C4-2B (cell line): Measurements from ENCODE around the gene HAUS3.

Experiments
- H3K27ac ChIP-seq: fragments of 450-650 bp; 2 replicates; pipeline ENCODE4 v1.5.1; 2017
- ZFX ChIP-seq: fragments of 450-650 bp; IDR thresholded peaks from 2 replicates; pipeline ENCODE4 v1.6.1; 2017
- TF ChIP-seq, protein P1 (sequence below): fragments of 450-650 bp; conservative IDR thresholded peaks from 2 replicates; pipeline ENCODE4 v1.5.1; 2017; ENCODE audit warnings: mild to moderate bottlenecking

HAUS3 gene

DNA sequence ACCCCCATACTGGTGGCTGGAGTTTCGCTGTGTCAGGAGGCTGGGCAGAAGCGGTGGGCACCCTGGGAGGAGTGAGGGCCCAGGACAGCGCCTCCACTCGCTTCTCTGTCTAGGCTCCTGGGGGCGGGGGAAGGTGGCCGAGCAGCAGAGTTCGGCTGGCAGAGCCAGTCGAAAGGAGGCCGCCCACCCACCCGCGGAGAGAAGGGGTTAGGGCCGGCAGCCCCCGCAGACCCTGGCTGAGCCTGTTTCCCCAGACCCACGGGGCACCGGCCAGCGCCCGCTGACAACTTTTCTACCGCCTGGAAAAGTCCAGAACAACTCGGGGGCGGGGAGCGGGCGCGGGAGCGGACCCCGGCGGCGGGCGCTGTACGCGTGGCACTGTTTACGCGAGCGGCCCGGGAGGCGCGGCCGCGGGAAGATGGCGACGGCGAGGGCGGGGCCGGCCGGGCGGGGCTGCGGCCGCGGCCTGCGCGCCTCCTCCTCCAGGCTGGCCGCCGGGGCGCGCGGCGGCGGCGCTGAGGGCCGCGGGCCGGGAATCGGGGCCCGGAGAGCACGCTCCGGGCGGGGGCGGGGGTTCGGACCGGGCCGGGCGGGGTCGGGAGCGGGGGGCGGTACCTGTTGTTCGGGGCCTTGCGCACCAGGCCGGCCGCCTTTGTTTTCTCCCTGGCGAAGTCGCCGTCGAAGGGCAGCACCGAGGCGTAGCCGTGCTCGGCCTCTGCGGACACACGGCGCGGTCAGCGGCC is 19.4 kb upstream of the HAUS3 start:
- TF ChIP-seq ZFX, result peak; percentile 72; the same call in 1 of the 2 replicates
- TF ChIP-seq, protein P1, sequence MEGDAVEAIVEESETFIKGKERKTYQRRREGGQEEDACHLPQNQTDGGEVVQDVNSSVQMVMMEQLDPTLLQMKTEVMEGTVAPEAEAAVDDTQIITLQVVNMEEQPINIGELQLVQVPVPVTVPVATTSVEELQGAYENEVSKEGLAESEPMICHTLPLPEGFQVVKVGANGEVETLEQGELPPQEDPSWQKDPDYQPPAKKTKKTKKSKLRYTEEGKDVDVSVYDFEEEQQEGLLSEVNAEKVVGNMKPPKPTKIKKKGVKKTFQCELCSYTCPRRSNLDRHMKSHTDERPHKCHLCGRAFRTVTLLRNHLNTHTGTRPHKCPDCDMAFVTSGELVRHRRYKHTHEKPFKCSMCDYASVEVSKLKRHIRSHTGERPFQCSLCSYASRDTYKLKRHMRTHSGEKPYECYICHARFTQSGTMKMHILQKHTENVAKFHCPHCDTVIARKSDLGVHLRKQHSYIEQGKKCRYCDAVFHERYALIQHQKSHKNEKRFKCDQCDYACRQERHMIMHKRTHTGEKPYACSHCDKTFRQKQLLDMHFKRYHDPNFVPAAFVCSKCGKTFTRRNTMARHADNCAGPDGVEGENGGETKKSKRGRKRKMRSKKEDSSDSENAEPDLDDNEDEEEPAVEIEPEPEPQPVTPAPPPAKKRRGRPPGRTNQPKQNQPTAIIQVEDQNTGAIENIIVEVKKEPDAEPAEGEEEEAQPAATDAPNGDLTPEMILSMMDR, result no peak
- peak overlapping the region; percentile 90 for H3K27ac ChIP-seq

DNA sequence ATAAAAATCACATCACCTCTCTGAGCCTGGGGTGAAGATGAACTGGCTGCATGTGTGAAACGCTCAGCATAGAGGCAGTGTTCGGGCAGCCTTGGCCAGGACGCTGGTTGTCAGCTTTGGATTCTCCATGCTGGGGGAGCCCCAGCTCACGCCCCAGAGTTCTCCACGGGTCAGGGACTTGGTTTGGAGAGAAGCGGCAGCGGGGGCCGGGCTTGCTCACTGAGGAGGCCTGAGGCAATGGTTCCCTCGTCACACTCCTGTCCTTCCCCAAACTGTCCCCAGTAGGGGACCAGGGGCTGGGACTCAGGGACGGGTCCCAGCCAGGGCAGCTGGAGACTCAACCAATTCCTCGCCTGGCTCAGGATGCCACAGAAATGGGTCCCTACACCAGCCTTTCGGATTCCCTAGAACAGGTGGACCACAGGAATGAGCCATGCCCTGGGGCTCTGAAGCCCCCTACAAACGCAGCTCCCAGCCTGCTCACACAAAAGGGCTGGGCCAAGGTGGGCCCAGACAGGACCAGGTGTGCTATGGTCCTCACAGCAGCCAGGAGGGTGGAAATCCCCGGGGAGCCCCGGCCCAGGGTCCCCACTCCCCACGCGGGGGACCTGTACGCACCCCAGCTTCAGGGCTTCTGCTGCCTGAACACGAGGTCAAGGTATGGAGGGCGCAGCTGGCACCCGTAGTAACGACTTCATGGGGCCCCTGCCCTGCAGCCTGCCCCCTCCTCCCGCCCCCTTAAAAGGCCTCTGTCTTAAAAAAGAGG is 18.6 kb upstream of the HAUS3 start:
- peak overlapping the region; percentile 90 for H3K27ac ChIP-seq

DNA sequence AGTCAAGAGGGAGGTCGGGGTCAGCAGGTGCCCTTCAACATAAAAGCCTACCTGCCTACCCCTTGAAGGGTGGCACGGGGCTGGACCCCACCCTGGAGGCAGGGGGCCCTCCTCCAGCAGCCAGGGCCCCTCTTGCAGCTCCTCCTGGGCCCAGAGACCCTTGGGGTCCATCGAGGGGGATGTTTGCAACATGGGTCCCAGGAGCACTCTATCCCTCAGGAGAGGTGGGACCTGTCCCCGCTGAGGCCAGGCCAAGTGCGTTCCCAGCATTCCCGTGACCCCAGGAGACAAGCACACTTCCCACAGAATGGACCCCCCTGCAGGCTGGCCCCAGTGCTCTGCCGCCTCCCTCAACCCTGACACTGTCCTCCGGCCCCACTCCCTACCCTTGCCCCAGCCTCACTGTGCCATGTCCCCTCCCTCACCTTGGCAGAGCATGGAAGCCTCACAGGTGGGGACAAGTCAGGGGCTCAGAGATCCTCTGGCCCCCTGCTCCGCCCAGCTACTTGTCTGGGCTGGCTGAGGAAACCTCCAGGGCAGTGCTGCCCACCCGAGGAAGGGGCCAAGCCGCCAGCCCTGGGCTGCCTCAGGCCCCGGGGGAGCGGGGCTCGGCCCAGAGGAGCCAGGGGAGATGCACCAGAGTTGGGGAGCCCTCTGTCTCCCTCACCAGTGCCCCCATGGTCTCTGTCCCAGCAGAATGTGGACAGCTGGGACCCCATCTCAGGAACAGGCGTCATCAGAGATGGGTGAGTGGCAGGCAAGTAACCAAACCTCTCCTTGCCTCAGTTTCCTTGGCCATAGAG is 17.8 kb upstream of the HAUS3 start:
- TF ChIP-seq, protein P1, result no peak
- no peak for TF ChIP-seq ZFX
- no peak overlapping the region; the same call in 1 of the 2 replicates for H3K27ac ChIP-seq

More for the DNA sequence above, 18.6 kb upstream of the HAUS3 start:
- TF ChIP-seq, protein P1, result no peak
- no peak for TF ChIP-seq ZFX

DNA sequence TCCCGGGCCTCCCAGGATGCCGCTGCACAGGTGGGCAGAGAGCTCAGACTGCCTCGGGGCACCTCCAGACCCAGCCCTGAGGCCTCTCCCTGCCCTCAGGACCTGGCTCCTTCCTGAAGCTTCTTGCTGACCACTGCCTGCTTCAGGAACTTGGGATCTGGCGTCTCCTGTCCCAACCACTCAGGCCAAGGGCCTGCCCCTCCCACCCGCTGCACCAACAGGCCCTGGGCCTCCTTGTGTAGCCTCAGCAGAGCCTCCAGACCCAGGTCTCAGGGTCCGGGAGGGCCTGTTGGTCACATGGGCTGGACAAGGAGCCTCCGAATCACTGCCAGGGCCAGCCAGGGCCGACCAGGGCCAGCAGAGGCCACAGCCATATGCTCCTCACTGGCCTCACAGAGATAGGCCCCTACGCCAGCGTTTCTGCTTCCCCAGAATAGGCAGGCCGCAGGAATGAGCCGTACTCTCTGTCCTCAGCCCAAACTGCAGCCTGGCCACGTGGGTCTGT is 17.2 kb upstream of the HAUS3 start:
- no peak overlapping the region for H3K27ac ChIP-seq

DNA sequence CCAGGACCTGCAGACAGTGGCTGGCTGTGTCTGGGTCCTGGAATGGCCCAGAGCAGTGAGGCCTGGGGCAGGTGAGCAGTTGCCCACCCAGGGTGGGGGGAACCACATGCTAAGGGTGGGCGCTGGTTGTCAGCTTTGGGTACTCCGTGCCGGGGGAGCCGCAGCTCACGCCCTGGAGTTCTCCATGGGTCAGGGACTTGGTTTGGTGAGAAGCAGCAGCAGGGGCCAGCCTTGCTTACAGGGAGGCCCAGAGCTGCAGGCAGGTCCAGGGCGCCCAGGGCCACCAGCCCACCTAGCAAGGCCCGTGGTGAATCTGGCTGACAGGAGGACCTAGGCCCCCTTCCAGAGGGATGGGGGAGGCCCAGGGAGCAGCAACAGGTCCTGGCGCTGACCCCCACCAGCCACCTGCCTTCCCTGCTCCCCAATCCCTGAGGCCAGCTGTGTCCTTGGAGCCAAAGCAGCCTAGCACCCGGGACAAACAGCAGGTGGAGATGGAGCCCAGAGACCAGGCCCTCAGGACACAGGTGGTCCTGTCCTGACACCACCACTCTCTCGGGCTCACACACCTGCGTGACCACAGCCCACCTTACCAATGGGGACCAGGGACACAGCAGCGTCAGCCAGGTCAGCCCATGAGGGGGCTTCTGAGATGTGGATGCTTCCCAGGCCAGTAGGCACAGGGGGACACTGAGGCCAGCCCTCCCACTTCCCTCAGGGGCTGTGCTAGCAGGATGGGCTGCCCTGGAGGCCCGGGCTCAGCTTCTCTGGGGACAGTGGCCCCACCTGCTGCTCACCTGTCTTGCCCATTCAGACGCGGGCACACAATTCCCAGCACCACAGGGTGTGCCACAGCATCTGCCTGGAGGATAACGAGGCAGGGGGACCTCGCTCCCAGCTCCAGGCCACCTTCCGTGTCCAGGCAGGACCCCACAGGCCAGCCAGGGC is 16.4 kb upstream of the HAUS3 start:
- no peak overlapping the region for H3K27ac ChIP-seq
- TF ChIP-seq, protein P1, result no peak
- TF ChIP-seq ZFX, result no peak

More for the DNA sequence above, 17.2 kb upstream of the HAUS3 start:
- TF ChIP-seq, protein P1, result no peak

DNA sequence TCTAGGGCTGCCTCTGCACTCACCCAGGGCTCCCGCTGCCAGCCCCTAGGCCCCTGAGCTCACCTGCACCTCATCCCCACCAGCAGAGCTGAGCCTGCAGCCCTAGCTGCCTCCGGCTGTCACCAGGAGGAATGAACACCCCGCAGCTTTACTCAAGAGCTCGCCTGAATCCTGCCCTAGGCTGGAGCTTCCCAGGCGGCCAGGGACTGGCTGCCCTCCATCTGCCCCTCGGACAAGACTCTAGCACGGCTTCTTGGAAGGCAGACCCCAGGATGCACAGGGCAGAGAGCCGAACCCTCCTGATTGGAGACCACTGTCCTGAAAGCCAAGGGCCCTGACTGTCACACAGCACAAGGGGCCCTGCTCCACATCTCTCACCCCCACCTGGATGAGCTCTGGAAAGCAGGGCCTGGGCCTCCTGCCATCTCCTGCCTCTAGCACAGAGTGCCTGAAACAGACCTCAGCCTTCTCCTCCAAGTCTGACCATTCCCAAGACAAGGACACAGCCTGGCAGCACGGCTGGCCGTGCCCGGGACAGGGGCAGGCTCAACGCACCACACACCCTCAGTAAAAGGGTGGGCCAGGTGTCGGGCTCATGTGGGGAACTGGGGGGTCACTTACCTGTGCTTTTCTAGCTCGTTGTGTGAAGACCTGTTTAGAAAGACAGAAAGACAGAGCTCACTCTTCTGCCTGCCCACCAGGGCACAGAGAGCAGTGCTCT is 15.6 kb upstream of the HAUS3 start:
- TF ChIP-seq, protein P1, result no peak
- TF ChIP-seq ZFX, result no peak
- no peak overlapping the region for H3K27ac ChIP-seq
